HepG2 (cell line): Measurements from ENCODE around the gene UVSSA. TPM values are rescaled to one million over a fixed set of nuclear protein-coding genes. Genes with fewer than 3 reads are reported as not detected.

ENCODE experiments used
- SETDB1 ChIP-seq: sonication (generic); formaldehyde crosslinking; IDR thresholded peaks from 2 replicates; pipeline ENCODE4 v1.5.1; 2020; ENCODE audit warnings: missing genetic modification reagents, mild to moderate bottlenecking, borderline replicate concordance
- ZFP36L1 ChIP-seq: sonication (generic); formaldehyde crosslinking; IDR thresholded peaks from 2 replicates; pipeline ENCODE4 v1.8.0; 2022; ENCODE audit warnings: mild to moderate bottlenecking, missing genetic modification reagents, moderate library complexity
- ZNF460 ChIP-seq: sonication (generic); formaldehyde crosslinking; IDR thresholded peaks from 2 replicates; pipeline ENCODE4 v1.5.1; 2020; ENCODE audit warnings: missing genetic modification reagents, mild to moderate bottlenecking, borderline replicate concordance
- ZNF598 ChIP-seq: sonication (generic); formaldehyde crosslinking; IDR thresholded peaks from 2 replicates; pipeline ENCODE4 v1.5.1; 2020; ENCODE audit warnings: mild to moderate bottlenecking, missing genetic modification reagents, borderline replicate concordance
- polyA plus RNA-seq, 8 experiments: library from polyadenylated mRNA; depleted of rRNA in 3 of 8; stranded (reverse) in 7 of 8; unstranded in 1 of 8; fragments of >200 nt; fragmentation: Illumina TruSeq in 4 of 8; extraction: Trizol in 4 of 8; gene quantifications; 2 replicates each; pipeline versions ENCODE4 v1.2.1 to v1.2.3, GENCODE V29; 2011 to 2016; ENCODE audit warnings: low read depth in 4 of 8, missing spikeins in 1 of 8, mixed read lengths in 1 of 8; ENCODE audit not compliant: insufficient read depth in 1 of 8
- total RNA-seq, 5 experiments: library from RNA; depleted of rRNA; stranded (reverse); fragments of >200 nt; fragmentation: Illumina TruSeq; extraction: Trizol; gene quantifications; 2 replicates each; pipeline ENCODE4 v1.2.3, GENCODE V29; 2016; ENCODE audit warnings: low read depth in 1 of 5
- TF ChIP-seq, protein P1 (sequence below): sonication (generic); formaldehyde crosslinking; IDR thresholded peaks from 2 replicates; pipeline ENCODE4 v1.4.0; 2020; ENCODE audit warnings: mild to moderate bottlenecking, missing genetic modification reagents
- TF ChIP-seq, protein P2 (sequence below): IDR thresholded peaks from 2 replicates; pipeline ENCODE4 v1.6.1; 2012; ENCODE audit warnings: low read depth, low read length, improper control_type of control experiment
- TF ChIP-seq, protein P3 (sequence below): sonication (generic); formaldehyde crosslinking; IDR thresholded peaks from 2 replicates; pipeline ENCODE4 v1.4.0; 2020; ENCODE audit warnings: missing genetic modification reagents, mild to moderate bottlenecking, borderline replicate concordance

Gene UVSSA
- total and polyA plus RNA-seq, 2 of the 13 experiments (the other 11 are each of a cell fraction or from before 2014, with no cell fraction given) = 4.6 to 8.4 TPM

DNA sequence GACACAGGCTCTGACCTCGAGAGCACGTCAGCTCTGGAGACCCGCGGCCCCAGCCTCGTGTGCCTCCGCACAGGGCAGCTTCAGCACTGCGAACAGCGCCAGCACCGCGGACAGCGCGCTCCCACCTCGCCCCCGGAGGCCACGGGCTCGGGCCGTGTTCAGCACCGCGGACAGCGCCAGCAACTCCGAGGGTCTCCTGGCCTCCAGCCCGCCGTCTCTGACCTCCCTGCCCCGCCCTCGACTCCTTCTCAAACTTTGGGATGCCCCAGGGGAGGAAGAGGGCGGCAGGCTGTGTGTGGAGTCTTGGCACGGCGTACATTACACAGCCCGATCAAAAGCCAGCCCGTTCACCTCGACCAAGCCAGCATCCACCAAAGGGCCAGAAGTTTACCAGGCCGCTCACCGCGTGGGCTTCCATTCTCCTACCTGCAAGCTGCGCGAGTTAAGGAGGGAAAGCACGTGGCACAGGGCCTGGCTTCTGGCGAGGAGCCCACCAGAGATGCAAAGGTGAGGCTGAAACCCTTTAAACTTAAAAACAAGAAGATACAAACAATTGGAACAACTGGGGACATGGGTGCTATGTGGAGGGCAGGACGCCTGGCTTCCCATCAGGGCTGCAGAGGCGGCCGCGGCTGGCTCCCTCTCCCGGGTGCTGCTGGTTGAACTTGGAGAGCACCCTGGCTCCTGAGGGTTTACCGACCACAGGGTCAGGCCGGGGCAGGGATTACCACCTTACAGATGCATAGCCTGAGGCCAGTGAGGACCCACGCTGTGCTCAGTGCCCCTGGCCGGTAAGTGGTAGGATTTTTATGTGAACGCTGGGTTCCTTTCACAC, 63.7 kb downstream of the UVSSA start (continued):
- TF ChIP-seq, protein P1, sequence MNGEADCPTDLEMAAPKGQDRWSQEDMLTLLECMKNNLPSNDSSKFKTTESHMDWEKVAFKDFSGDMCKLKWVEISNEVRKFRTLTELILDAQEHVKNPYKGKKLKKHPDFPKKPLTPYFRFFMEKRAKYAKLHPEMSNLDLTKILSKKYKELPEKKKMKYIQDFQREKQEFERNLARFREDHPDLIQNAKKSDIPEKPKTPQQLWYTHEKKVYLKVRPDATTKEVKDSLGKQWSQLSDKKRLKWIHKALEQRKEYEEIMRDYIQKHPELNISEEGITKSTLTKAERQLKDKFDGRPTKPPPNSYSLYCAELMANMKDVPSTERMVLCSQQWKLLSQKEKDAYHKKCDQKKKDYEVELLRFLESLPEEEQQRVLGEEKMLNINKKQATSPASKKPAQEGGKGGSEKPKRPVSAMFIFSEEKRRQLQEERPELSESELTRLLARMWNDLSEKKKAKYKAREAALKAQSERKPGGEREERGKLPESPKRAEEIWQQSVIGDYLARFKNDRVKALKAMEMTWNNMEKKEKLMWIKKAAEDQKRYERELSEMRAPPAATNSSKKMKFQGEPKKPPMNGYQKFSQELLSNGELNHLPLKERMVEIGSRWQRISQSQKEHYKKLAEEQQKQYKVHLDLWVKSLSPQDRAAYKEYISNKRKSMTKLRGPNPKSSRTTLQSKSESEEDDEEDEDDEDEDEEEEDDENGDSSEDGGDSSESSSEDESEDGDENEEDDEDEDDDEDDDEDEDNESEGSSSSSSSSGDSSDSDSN (CRISPR knock-in tag) = peak; percentile 85
- TF ChIP-seq ZNF598 (CRISPR knock-in tag) (peak; percentile 100), ZFP36L1 (CRISPR knock-in tag) (peak; percentile 100), SETDB1 (0 out of 2 replicates have a peak, but pooled peaks have one; percentile 89), ZNF460 (CRISPR knock-in tag) (peak; percentile 67)
- TF ChIP-seq, protein P2, sequence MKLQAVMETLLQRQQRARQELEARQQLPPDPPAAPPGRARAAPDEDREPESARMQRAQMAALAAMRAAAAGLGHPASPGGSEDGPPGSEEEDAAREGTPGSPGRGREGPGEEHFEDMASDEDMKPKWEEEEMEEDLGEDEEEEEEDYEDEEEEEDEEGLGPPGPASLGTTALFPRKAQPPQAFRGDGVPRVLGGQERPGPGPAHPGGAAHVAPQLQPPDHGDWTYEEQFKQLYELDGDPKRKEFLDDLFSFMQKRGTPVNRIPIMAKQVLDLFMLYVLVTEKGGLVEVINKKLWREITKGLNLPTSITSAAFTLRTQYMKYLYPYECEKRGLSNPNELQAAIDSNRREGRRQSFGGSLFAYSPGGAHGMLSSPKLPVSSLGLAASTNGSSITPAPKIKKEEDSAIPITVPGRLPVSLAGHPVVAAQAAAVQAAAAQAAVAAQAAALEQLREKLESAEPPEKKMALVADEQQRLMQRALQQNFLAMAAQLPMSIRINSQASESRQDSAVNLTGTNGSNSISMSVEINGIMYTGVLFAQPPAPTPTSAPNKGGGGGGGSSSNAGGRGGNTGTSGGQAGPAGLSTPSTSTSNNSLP = no peak
- TF ChIP-seq, protein P3, sequence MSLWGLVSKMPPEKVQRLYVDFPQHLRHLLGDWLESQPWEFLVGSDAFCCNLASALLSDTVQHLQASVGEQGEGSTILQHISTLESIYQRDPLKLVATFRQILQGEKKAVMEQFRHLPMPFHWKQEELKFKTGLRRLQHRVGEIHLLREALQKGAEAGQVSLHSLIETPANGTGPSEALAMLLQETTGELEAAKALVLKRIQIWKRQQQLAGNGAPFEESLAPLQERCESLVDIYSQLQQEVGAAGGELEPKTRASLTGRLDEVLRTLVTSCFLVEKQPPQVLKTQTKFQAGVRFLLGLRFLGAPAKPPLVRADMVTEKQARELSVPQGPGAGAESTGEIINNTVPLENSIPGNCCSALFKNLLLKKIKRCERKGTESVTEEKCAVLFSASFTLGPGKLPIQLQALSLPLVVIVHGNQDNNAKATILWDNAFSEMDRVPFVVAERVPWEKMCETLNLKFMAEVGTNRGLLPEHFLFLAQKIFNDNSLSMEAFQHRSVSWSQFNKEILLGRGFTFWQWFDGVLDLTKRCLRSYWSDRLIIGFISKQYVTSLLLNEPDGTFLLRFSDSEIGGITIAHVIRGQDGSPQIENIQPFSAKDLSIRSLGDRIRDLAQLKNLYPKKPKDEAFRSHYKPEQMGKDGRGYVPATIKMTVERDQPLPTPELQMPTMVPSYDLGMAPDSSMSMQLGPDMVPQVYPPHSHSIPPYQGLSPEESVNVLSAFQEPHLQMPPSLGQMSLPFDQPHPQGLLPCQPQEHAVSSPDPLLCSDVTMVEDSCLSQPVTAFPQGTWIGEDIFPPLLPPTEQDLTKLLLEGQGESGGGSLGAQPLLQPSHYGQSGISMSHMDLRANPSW (CRISPR knock-in tag) = peak; percentile 93
